Natural killer cell (primary cell): ENCODE results near the gene RNF145. TPM values are rescaled to one million over a fixed set of nuclear protein-coding genes. Genes with fewer than 3 reads are reported as not detected.

Experiments
- ATAC-seq, 3 donors: fragments of 150-1000 bp in 2 of 3; fragments of 200-7000 bp in 1 of 3; cut with Tn5 transposase; 1 replicate in 1 of 3; 2 replicates in 2 of 3; pipeline ENCODE4 v1.10.0; 2021; ENCODE audit warnings: mild to moderate bottlenecking in 2 of 3, moderate library complexity in 2 of 3
- DNase-seq, 2 donors: peaks; one replicate each; pipeline versions ENCODE4 v3.0.0 to v3.0.0-alpha.2; 2013 to 2021; ENCODE audit warnings: mixed read lengths in 1 of 2
- H3K27ac ChIP-seq: one replicate; pipeline ENCODE4 v1.5.1; 2013; ENCODE audit warnings: mild to moderate bottlenecking, low read length
- H3K27me3 ChIP-seq: one replicate; pipeline ENCODE4 v1.6.1; 2013; ENCODE audit warnings: low read length; ENCODE audit not compliant: control insufficient read depth, insufficient read depth
- H3K36me3 ChIP-seq: one replicate; pipeline ENCODE4 v1.6.1; 2013; ENCODE audit warnings: low read length; ENCODE audit not compliant: control insufficient read depth, insufficient read depth
- H3K4me1 ChIP-seq: one replicate; pipeline ENCODE4 v1.6.1; 2013; ENCODE audit warnings: low read length; ENCODE audit not compliant: control insufficient read depth, insufficient read depth
- H3K4me3 ChIP-seq: one replicate; pipeline ENCODE4 v1.5.1; 2013; ENCODE audit warnings: low read length
- H3K9me3 ChIP-seq: one replicate; pipeline ENCODE4 v1.6.1; 2013; ENCODE audit warnings: low read length; ENCODE audit not compliant: control insufficient read depth, insufficient read depth
- H3K27ac Mint-ChIP-seq, 2 donors: one replicate each; pipeline ENCODE4 v1.8.0; 2022; ENCODE audit warnings: mild to moderate bottlenecking in 2 of 2, mixed read lengths in 2 of 2, moderate library complexity in 1 of 2
- H3K27me3 Mint-ChIP-seq, 2 donors: one replicate each; pipeline ENCODE4 v1.8.0; 2022; ENCODE audit warnings: low read depth in 2 of 2, mixed read lengths in 2 of 2
- H3K36me3 Mint-ChIP-seq: one replicate; pipeline ENCODE4 v1.8.0; 2022; ENCODE audit warnings: mixed read lengths
- H3K4me1 Mint-ChIP-seq, 2 donors: one replicate each; pipeline ENCODE4 v1.8.0; 2022; ENCODE audit warnings: mixed read lengths in 2 of 2
- H3K4me3 Mint-ChIP-seq: one replicate; pipeline ENCODE4 v1.8.0; 2022; ENCODE audit warnings: mild to moderate bottlenecking, moderate library complexity, mixed read lengths
- H3K9me3 Mint-ChIP-seq, 2 donors: one replicate each; pipeline ENCODE4 v1.8.0; 2022; ENCODE audit warnings: mixed read lengths in 2 of 2
- CTCF ChIP-seq: fragments of 200-600 bp; IDR thresholded peaks from one replicate; pipeline ENCODE4 v1.8.0; 2022; ENCODE audit warnings: antibody characterized with exemption
- WGBS: methylation state at CpG from one replicate; pipeline ENCODE4 v1.1.7; 2013; ENCODE audit warnings: missing lambda C conversion rate; ENCODE audit not compliant: insufficient coverage; 5-methylcytosine and 5-hydroxymethylcytosine counted together
- intact Hi-C: fragments of 100-400 bp; cut with micrococcal nuclease; formaldehyde crosslinking; loops from one replicate; pipeline ENCODE4 v1.14.2; 2022
- total RNA-seq, 4 donors: library from RNA; stranded (reverse); fragments of 120-200 nt in 1 of 4; gene quantifications; one replicate each; pipeline versions ENCODE4 v1.2.3 to v1.2.4, GENCODE V29; 2013 to 2022

RNF145 gene
- total RNA-seq, 3 donors from 2014 or later (not counting 1 experiment from before 2014, with no cell fraction given): 29.8 to 40.4 (median 38.4) TPM

DNA sequence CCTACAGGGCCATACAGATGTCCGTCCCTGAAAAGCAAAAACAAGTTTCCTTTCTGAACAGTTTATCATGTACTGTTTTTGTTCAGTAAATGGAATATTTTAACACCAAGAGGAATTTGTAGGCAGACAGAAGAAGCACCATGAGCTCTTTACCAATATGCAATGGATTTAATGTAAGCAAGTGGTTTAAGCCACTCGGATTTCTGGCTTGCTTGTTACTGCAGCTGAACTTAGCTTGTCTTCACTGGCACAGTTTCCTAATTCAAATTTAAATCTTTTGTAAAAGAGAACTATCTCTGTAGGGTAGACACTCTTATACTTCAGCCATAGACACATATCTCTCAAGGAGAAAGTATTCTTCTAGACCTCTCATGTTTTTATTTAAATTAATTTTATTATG is 96.9 kb downstream of the RNF145 start:
- WGBS: 95% methylated on average over 2 of the region's 2 CpGs
- Histone ChIP-seq H3K27ac (no peak overlapping the region), H3K27me3 (peaks cover 17% of the 10 kb centered on the region), H3K4me3 (no peak overlapping the region), H3K4me1 (no peaks in the 10 kb centered on the region), H3K36me3 (no peaks in the 10 kb centered on the region), H3K9me3 (no peaks in the 10 kb centered on the region)
- intact Hi-C loops: loop anchor here (10.0 kb wide), 1 partner anchor 1298 kb away; no protein-coding TSS in a partner anchor
- H3K27me3 Mint-ChIP-seq: peaks cover 20 to 59% of the 10 kb centered on the region in 2 donors
- H3K4me3 Mint-ChIP-seq: no peak overlapping the region
- ATAC-seq: no peak
- DNase-seq: no peak
- TF ChIP-seq CTCF: no peak
- no peak overlapping the region for H3K27ac Mint-ChIP-seq
- H3K36me3 Mint-ChIP-seq: no peaks in the 10 kb centered on the region
- no peaks in the 10 kb centered on the region for H3K4me1 Mint-ChIP-seq
- H3K9me3 Mint-ChIP-seq: no peaks in the 10 kb centered on the region

Other genes starting within 250 kb of the RNF145 start
- 1 to 10 TPM in 1 of 3 donors, under 1 TPM in 2; 0.29 to 1.5 (median 0.35) TPM for gene EBF1, start 109.6 kb downstream of the RNF145 start, total RNA-seq
- gene UBLCP1, start 53.7 kb upstream of the RNF145 start, total RNA-seq: 10 to 100 TPM; 30.0 to 37.9 (median 32.1) TPM
- not detected for gene IL12B, start 120.9 kb upstream of the RNF145 start, total RNA-seq